ENCODE measurements around the gene DNAAF9. TPM values are rescaled to one million over a fixed set of nuclear protein-coding genes. Genes with fewer than 3 reads are reported as not detected.

DNAAF9 gene
- total and polyA plus RNA-seq, 2 of the 4 experiments (the other 2 are of a cell fraction) = 7.9 to 8.2 TPM

DNA sequence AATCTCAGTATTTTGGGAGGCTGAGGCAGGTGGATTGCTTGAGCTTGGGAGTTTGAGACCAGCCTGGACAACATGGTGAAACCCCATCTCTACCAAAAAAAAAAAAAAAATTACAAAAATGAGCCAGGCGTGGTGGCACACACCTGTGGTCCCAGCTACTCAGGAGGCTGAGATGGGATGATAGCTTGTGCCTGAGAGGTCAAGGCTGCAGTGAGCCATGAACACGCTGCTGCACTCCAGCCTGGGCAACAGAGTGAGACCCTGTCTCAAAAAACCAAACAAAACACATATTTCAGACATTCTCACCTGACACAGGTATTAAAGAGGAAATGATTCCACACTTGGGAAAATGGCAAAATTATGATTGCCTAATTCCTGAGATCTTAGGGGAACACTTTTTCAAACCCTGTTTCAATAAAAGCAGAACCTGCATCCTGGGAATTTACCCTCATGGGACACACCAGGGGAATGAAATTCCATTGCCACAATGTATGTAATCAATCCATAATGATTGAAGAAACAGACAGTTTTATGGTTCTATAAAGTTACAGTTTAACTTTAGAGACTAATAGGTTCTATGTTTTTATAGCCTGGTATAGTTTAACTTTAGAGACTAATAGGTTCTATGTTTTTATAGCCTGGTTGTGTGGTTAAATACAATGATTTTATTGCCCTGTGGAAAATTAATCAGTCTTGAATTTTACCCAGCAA, 29.6 kb upstream of the DNAAF9 start:
- Histone ChIP-seq H4K20me1 (ENCODE audit: insufficient read depth, low read length) (no peaks in the 10 kb centered on the region), H2BK120ac (ENCODE audit: low read depth, low read length) (no peak overlapping the region), H4K8ac (ENCODE audit: low read depth in 2 of 2, low read length in 2 of 2) (no peak overlapping the region), H4K5ac (ENCODE audit: low read depth, low read length) (no peak overlapping the region), H3K18ac (ENCODE audit: low read depth, low read length) (no peak overlapping the region), H3K56ac (ENCODE audit: extremely low read depth, insufficient read depth, low read length) (no peak overlapping the region), H3K23ac (ENCODE audit: low read depth, low read length) (no peak overlapping the region), H3K4me1 (ENCODE audit: control insufficient read depth, insufficient read depth, low read length) (no peaks in the 10 kb centered on the region), H2AFZ (replicated peaks; ENCODE audit: low read length, poor library complexity) (no peak overlapping the region), H3K4me2 (ENCODE audit: low read depth, low read length) (no peak overlapping the region), H3K9me1 (ENCODE audit: insufficient read depth, low read length) (no peaks in the 10 kb centered on the region), H3K79me1 (ENCODE audit: low read depth in 1 of 2, low read length in 2 of 2) (no peaks in the 10 kb centered on the region), H2BK15ac (ENCODE audit: low read depth, low read length) (no peak overlapping the region), H3K4me3 (ENCODE audit: insufficient read depth, low read depth, low read length) (no peak overlapping the region), H3K36me3 (ENCODE audit: control insufficient read depth, insufficient read depth, low read length) (no peaks in the 10 kb centered on the region), H3K9ac (ENCODE audit: low read depth, low read length) (no peak overlapping the region), H3K4ac (ENCODE audit: low read depth, low read length) (no peak overlapping the region), H3K9me3 (ENCODE audit: control insufficient read depth, insufficient read depth, low read length) (no peaks in the 10 kb centered on the region), H2BK20ac (ENCODE audit: low read depth, low read length) (no peak overlapping the region), H2AK5ac (ENCODE audit: low read depth, low read length) (no peak overlapping the region), H2BK5ac (ENCODE audit: low read depth, low read length, poor library complexity, severe bottlenecking) (no peak overlapping the region), H3K27me3 (ENCODE audit: control insufficient read depth, insufficient read depth, low read length) (peaks cover 1% of the 10 kb centered on the region), H3K27ac (ENCODE audit: insufficient read depth, low read length) (no peak overlapping the region), H3K14ac (replicated peaks; ENCODE audit: low read depth, low read length) (no peak overlapping the region), H4K91ac (ENCODE audit: insufficient read depth, low read depth, low read length) (no peak overlapping the region), H2AK9ac (replicated peaks; ENCODE audit: low read depth, low read length, poor library complexity) (no peak overlapping the region)
- ATAC-seq (ENCODE audit: low read depth) (no peak), DNase-seq (no peak)
- in situ Hi-C loops (cut with MboI; ENCODE audit: low sequenced_read_pairs) = no loop called here
- intact Hi-C loops (cut with micrococcal nuclease) = no loop called here
- CTCF ChIA-PET = interaction anchor here (0.6 kb wide), 1 partner anchor 27 kb away, joined by 3 read pairs; no protein-coding TSS in a partner anchor
- no CpG with 5 or more reads among the region's 2 CpGs for WGBS, 2 experiments (ENCODE audit: extremely low coverage in 2 of 2, insufficient read length in 1 of 2)
- BruUV-seq (replicated peaks) = no TSS peak
- TF ChIP-seq NFE2L2 (IDR thresholded peaks at IDR 0.05; ENCODE audit: low read depth, low read length) (no peak), MXI1 (IDR thresholded peaks at IDR 0.05; ENCODE audit: borderline replicate concordance, low read depth, low read length) (no peak), ELK1 (IDR thresholded peaks at IDR 0.05; ENCODE audit: borderline replicate concordance, low read depth, low read length) (no peak), BHLHE40 (IDR thresholded peaks at IDR 0.05; ENCODE audit: low read depth, low read length) (no peak), SMC3 (IDR thresholded peaks at IDR 0.05; ENCODE audit: low read depth, low read length) (no peak), CHD1 (IDR thresholded peaks at IDR 0.05; ENCODE audit: low read depth, low read length) (no peak), CEBPB (IDR thresholded peaks at IDR 0.05; ENCODE audit: low read depth, low read length) (no peak), FOS (IDR thresholded peaks at IDR 0.05; ENCODE audit: low read depth, low read length) (no peak), RAD21 (IDR thresholded peaks at IDR 0.05; ENCODE audit: low read length) (no peak), MAZ (IDR thresholded peaks at IDR 0.05; ENCODE audit: borderline replicate concordance, low read depth, low read length) (no peak), RFX5 (IDR thresholded peaks at IDR 0.05; ENCODE audit: low read depth, low read length) (no peak), RCOR1 (IDR thresholded peaks at IDR 0.05; ENCODE audit: insufficient replicate concordance, low read length) (no peak), MAFK (IDR thresholded peaks at IDR 0.05; ENCODE audit: low read depth, low read length) (no peak), POLR2A (IDR thresholded peaks at IDR 0.05; ENCODE audit: low read depth, low read length) (no peak)
- TF ChIP-seq, protein P1, sequence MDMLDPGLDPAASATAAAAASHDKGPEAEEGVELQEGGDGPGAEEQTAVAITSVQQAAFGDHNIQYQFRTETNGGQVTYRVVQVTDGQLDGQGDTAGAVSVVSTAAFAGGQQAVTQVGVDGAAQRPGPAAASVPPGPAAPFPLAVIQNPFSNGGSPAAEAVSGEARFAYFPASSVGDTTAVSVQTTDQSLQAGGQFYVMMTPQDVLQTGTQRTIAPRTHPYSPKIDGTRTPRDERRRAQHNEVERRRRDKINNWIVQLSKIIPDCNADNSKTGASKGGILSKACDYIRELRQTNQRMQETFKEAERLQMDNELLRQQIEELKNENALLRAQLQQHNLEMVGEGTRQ (IDR thresholded peaks at IDR 0.05; ENCODE audit: low read depth, low read length) = no peak
- TF ChIP-seq, protein P2, sequence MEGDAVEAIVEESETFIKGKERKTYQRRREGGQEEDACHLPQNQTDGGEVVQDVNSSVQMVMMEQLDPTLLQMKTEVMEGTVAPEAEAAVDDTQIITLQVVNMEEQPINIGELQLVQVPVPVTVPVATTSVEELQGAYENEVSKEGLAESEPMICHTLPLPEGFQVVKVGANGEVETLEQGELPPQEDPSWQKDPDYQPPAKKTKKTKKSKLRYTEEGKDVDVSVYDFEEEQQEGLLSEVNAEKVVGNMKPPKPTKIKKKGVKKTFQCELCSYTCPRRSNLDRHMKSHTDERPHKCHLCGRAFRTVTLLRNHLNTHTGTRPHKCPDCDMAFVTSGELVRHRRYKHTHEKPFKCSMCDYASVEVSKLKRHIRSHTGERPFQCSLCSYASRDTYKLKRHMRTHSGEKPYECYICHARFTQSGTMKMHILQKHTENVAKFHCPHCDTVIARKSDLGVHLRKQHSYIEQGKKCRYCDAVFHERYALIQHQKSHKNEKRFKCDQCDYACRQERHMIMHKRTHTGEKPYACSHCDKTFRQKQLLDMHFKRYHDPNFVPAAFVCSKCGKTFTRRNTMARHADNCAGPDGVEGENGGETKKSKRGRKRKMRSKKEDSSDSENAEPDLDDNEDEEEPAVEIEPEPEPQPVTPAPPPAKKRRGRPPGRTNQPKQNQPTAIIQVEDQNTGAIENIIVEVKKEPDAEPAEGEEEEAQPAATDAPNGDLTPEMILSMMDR (conservative IDR thresholded peaks at IDR 0.05; ENCODE audit: low read depth, low read length) = no peak
- dilution Hi-C loops (cut with HindIII; ENCODE audit: low sequenced_read_pairs, unreplicated experiment) = no loop called here
- POLR2A ChIA-PET (ENCODE audit: unreplicated experiment) = no interaction called here

All from IMR-90 (cell line).